K562 (cell line): ENCODE measurements around the gene FAF2. TPM values are rescaled to one million over a fixed set of nuclear protein-coding genes. Genes with fewer than 3 reads are reported as not detected.

Experiments
- ATAC-seq: fragments of 200-7000 bp; cut with Tn5 transposase; 3 replicates; pipeline ENCODE4 v1.9.1; 2020; ENCODE audit warnings: moderate library complexity
- BruUV-seq: library from RNA; stranded (reverse); fragments of 400-500 nt; replicated peaks from 2 replicates; lab custom pipeline; 2021; lab: Mats Ljungman, UMichigan
- CTCF ChIA-PET: fragments of 300-600 bp; formaldehyde crosslinking; extraction: SDS; loops from one replicate; lab custom pipeline; 2021; ENCODE audit warnings: low intra/inter-chr PET ratio; lab: Yijun Ruan, JAX
- POLR2A ChIA-PET: fragments of 300-600, 350-650 bp; sonication (Branson Sonifier 250); formaldehyde crosslinking; extraction: SDS; loops from one replicate; lab custom pipeline; 2021; ENCODE audit warnings: antibody characterized with exemption, inconsistent platforms; lab: Yijun Ruan, JAX
- DNase-seq, 4 experiments: peaks; one replicate each; pipeline versions ENCODE4 v3.0.0 to v3.0.0-alpha.2; 2011 to 2018; ENCODE audit warnings: low spot score in 3 of 4, mixed read lengths in 3 of 4; ENCODE audit errors: extremely low read depth in 1 of 4
- FAIRE-seq: peaks from 2 replicates; lab custom pipeline; 2011; peaks lifted over from hg19 to GRCh38; lab: Jason Lieb, UNC
- H2AFZ ChIP-seq: 2 replicates; pipeline ENCODE4 v1.6.0; 2011; ENCODE audit warnings: low read depth, low read length, control low read depth, inconsistent platforms
- H3K27ac ChIP-seq: fragments of 200-600 bp; 3 replicates; pipeline ENCODE4 v1.8.0; 2011; ENCODE audit warnings: low read depth, mild to moderate bottlenecking, control low read depth, inconsistent platforms, low read length, moderate library complexity, mixed read lengths; ENCODE audit errors: extremely low read depth
- H3K27me3 ChIP-seq, 2 experiments: fragments of 300-600 bp in 1 of 2; 2 replicates in 1 of 2; 3 replicates in 1 of 2; pipeline versions ENCODE4 v1.6.0 to v1.8.0; 2011; ENCODE audit warnings: inconsistent platforms in 2 of 2, low read length in 2 of 2, mild to moderate bottlenecking in 1 of 2, mixed read lengths in 1 of 2, moderate library complexity in 1 of 2; ENCODE audit not compliant: control insufficient read depth in 2 of 2, insufficient read depth in 2 of 2
- H3K36me3 ChIP-seq: fragments of 300-600 bp; 3 replicates; pipeline ENCODE4 v1.8.0; 2011; ENCODE audit warnings: mild to moderate bottlenecking, low read length, inconsistent platforms; ENCODE audit not compliant: control insufficient read depth, insufficient read depth
- H3K4me1 ChIP-seq, 2 experiments: fragments of 200-600 bp in 1 of 2; replicated peaks in 1 of 2; 2 replicates in 1 of 2; 3 replicates in 1 of 2; pipeline versions ENCODE4 v1.5.1 to v1.8.0; 2011; ENCODE audit warnings: inconsistent platforms in 2 of 2, low read length in 2 of 2, mild to moderate bottlenecking in 1 of 2, mixed read lengths in 1 of 2, moderate library complexity in 1 of 2; ENCODE audit not compliant: control insufficient read depth in 2 of 2, insufficient read depth in 2 of 2
- H3K4me2 ChIP-seq: 2 replicates; pipeline ENCODE4 v1.6.1; 2011; ENCODE audit warnings: low read length, control low read depth, inconsistent platforms, mixed read lengths; ENCODE audit not compliant: insufficient read depth
- H3K4me3 ChIP-seq: fragments of 200-600 bp; sonication (generic), shearing (Covaris generic); 2 replicates; pipeline ENCODE4 v1.5.1; 2016; ENCODE audit warnings: control low read depth, inconsistent platforms
- H3K79me2 ChIP-seq: fragments of 200-600 bp; 3 replicates; pipeline ENCODE4 v1.8.0; 2011; ENCODE audit warnings: low read length, inconsistent platforms; ENCODE audit not compliant: control insufficient read depth, insufficient read depth
- H3K9ac ChIP-seq, 2 experiments: 2 replicates each; pipeline versions ENCODE4 v1.6.0 to v1.6.1; 2011; ENCODE audit warnings: low read depth in 2 of 2, low read length in 2 of 2, control low read depth in 1 of 2, inconsistent platforms in 1 of 2, mild to moderate bottlenecking in 1 of 2, mixed read lengths in 1 of 2; ENCODE audit not compliant: insufficient read depth in 1 of 2
- H3K9me1 ChIP-seq: one replicate; pipeline ENCODE4 v1.6.0; 2011; ENCODE audit warnings: inconsistent platforms, mild to moderate bottlenecking, low read length, moderate library complexity; ENCODE audit not compliant: control insufficient read depth, insufficient read depth
- H3K9me3 ChIP-seq: replicated peaks from 2 replicates; pipeline ENCODE4 v1.5.1; 2011; ENCODE audit warnings: low read depth, low read length, inconsistent platforms; ENCODE audit not compliant: control insufficient read depth, insufficient read depth
- H4K20me1 ChIP-seq: replicated peaks from 2 replicates; pipeline ENCODE4 v1.6.1; 2011; ENCODE audit warnings: low read length, inconsistent platforms, mixed read lengths; ENCODE audit not compliant: control insufficient read depth, insufficient read depth
- ATF1 ChIP-seq, 2 experiments: fragments of 450-650 bp in 1 of 2; IDR thresholded peaks; 2 replicates each; pipeline ENCODE4 v1.6.1; 2016; ENCODE audit warnings: missing compliant biosample characterization in 1 of 2, missing genetic modification characterization in 1 of 2
- BDP1 ChIP-seq: IDR thresholded peaks from 3 replicates; pipeline ENCODE4 v1.6.1; 2011; ENCODE audit not compliant: insufficient read length, insufficient read depth
- BRCA1 ChIP-seq, 2 experiments: fragments of 450-650 bp in 1 of 2; sonication (generic) in 1 of 2; formaldehyde crosslinking in 1 of 2; IDR thresholded peaks; 2 replicates each; pipeline versions ENCODE4 v1.5.0 to v1.6.1; 2017 to 2020; ENCODE audit warnings: mild to moderate bottlenecking in 1 of 2, missing genetic modification reagents in 1 of 2
- CBX1 ChIP-seq: sonication (generic); IDR thresholded peaks from 2 replicates; pipeline ENCODE4 v1.6.1; 2016; ENCODE audit warnings: antibody characterized with exemption, low read depth, mild to moderate bottlenecking
- ILF3 ChIP-seq: fragments of 450-650 bp; IDR thresholded peaks from 2 replicates; pipeline ENCODE4 v1.6.1; 2018; ENCODE audit warnings: antibody characterized with exemption, mild to moderate bottlenecking, moderate library complexity, borderline replicate concordance
- KDM5B ChIP-seq: fragments of 200-600 bp; sonication (generic); IDR thresholded peaks from 2 replicates; pipeline ENCODE4 v1.6.1; 2012; ENCODE audit warnings: low read depth, mild to moderate bottlenecking, moderate library complexity, low read length, control low read depth, inconsistent platforms; ENCODE audit not compliant: insufficient replicate concordance
- KLF10 ChIP-seq: fragments of 250-450 bp; sonication (Bioruptor Pico); IDR thresholded peaks from 2 replicates; pipeline ENCODE4 v1.6.1; 2021; ENCODE audit warnings: matching md5 sums
- PHTF2 ChIP-seq: fragments of 250-450 bp; sonication (Bioruptor Pico); IDR thresholded peaks from 2 replicates; pipeline ENCODE4 v1.5.0; 2021; ENCODE audit warnings: mild to moderate bottlenecking
- PTTG1 ChIP-seq: fragments of 450-650 bp; IDR thresholded peaks from 2 replicates; pipeline ENCODE4 v1.6.1; 2016; ENCODE audit warnings: low read depth, mild to moderate bottlenecking, missing genetic modification characterization, missing compliant biosample characterization
- SRF ChIP-seq, 2 experiments: fragments of 250-450, 450-650 bp in 1 of 2; sonication (Bioruptor Pico) in 1 of 2; sonication (generic) in 1 of 2; formaldehyde crosslinking; IDR thresholded peaks; 2 replicates each; pipeline versions ENCODE4 v1.5.0 to v1.5.1; 2020 to 2022; ENCODE audit warnings: mild to moderate bottlenecking in 1 of 2, missing genetic modification reagents in 1 of 2
- ZBTB49 ChIP-seq: sonication (generic); formaldehyde crosslinking; IDR thresholded peaks from 2 replicates; pipeline ENCODE4 v1.8.0; 2022; ENCODE audit warnings: missing genetic modification reagents, mild to moderate bottlenecking, borderline replicate concordance
- ZNF589 ChIP-seq: fragments of 200-800 bp; sonication (Bioruptor generic); IDR thresholded peaks from 2 replicates; pipeline ENCODE4 v1.6.1; 2016; ENCODE audit warnings: low read depth, missing genetic modification characterization, missing compliant biosample characterization
- ZNF639 ChIP-seq, 2 experiments: fragments of 200-800 bp in 1 of 2; sonication (Bioruptor generic) in 1 of 2; sonication (generic) in 1 of 2; formaldehyde crosslinking in 1 of 2; IDR thresholded peaks in 1 of 2; conservative IDR thresholded peaks in 1 of 2; 2 replicates each; pipeline versions ENCODE4 v1.5.0 to v1.6.1; 2016 to 2020; ENCODE audit warnings: missing compliant biosample characterization in 1 of 2, missing genetic modification characterization in 1 of 2, missing genetic modification reagents in 1 of 2
- ZNF77 ChIP-seq: fragments of 250-450 bp; sonication (Bioruptor Pico); IDR thresholded peaks from 2 replicates; pipeline ENCODE4 v1.5.0; 2020
- WGBS: fragments of 100-300 bp; shearing (Covaris generic); methylation state at CpG from one replicate; pipeline ENCODE4 v1.1.6; 2016; ENCODE audit warnings: low coverage, mixed read lengths; ENCODE audit not compliant: insufficient coverage; ENCODE audit errors: missing lambda C conversion rate; 5-methylcytosine and 5-hydroxymethylcytosine counted together
- in situ Hi-C: fragments of 300-500 bp; cut with MboI; formaldehyde crosslinking; loops from 4 replicates; pipeline ENCODE4 v1.15.0; 2018; ENCODE audit warnings: inconsistent platforms, mixed read lengths
- intact Hi-C: fragments of 100-400 bp; cut with micrococcal nuclease; formaldehyde crosslinking; loops from 2 replicates; pipeline ENCODE4 v1.14.2; 2022
- polyA plus RNA-seq, 8 experiments: library from polyadenylated mRNA; depleted of rRNA in 4 of 8; stranded (reverse) in 5 of 8; unstranded in 3 of 8; fragments of >200 nt; fragmentation: Nextera tagmentation in 2 of 8; fragmentation: Illumina TruSeq in 1 of 8; extraction: Ambion mirVana in 2 of 8; extraction: Trizol in 1 of 8; gene quantifications; 2 replicates each; pipeline versions ENCODE4 v1.2.1 to v1.2.3, GENCODE V29; 2011 to 2014; ENCODE audit warnings: inconsistent platforms in 1 of 8, missing spikeins in 1 of 8
- total RNA-seq, 7 experiments: library from RNA; depleted of rRNA in 6 of 7; stranded (reverse); fragments of >200 nt in 6 of 7; fragmentation: Illumina TruSeq in 2 of 7; extraction: Trizol in 2 of 7; gene quantifications; 2 replicates each; pipeline versions ENCODE4 v1.2.1 to v1.2.3, GENCODE V29; 2011 to 2021; ENCODE audit warnings: low replicate concordance in 1 of 7
- TF ChIP-seq, protein P1 (sequence below): fragments of 250-450 bp; sonication (Bioruptor Pico); IDR thresholded peaks from 2 replicates; pipeline ENCODE4 v1.5.0; 2021; ENCODE audit warnings: mild to moderate bottlenecking, moderate library complexity

The FAF2 gene
- total and polyA plus RNA-seq, 9 of the 15 experiments (the other 6 are each of a cell fraction or from before 2014, with no cell fraction given): 25.0 to 44.6 (median 36.1) TPM

GRCh38 chr5:176425138-176425537, 23.0 kb upstream of the FAF2 start:
- Histone ChIP-seq H3K36me3 (no peaks in the 10 kb centered on the region), H3K9me1 (no peaks in the 10 kb centered on the region), H2AFZ (no peak overlapping the region), H3K27ac (no peak overlapping the region), H4K20me1 (no peaks in the 10 kb centered on the region), H3K9ac (no peak overlapping the region), H3K9me3 (peaks cover 5% of the 10 kb centered on the region), H3K4me1 (no peaks in the 10 kb centered on the region; a peak in 2 of 5 replicates), H3K79me2 (no peaks in the 10 kb centered on the region), H3K4me2 (no peak overlapping the region), H3K4me3 (no peak overlapping the region), H3K27me3 (no peaks in the 10 kb centered on the region)
- CTCF ChIA-PET: interaction anchor here (0.6 kb wide), 1 partner anchor 9 kb away, joined by 5 read pairs; the partner anchor contains the start of gene CLTB
- DNase-seq (no peak), ATAC-seq (no peak), FAIRE-seq (no peak)
- POLR2A ChIA-PET: no interaction called here
- 100% methylated on average over 1 of the region's 1 CpG for WGBS
- BruUV-seq: no TSS peak
- in situ Hi-C loops (no loop called here), intact Hi-C loops (no loop called here)
- TF ChIP-seq ZBTB49 (CRISPR knock-in tag) (no peak), ILF3 (no peak), BDP1 (no peak), KDM5B (no peak), SRF (CRISPR knock-in tag; IDR thresholded peaks at IDR 0.05) (no peak), ZNF639 (CRISPR knock-in tag; conservative IDR thresholded peaks at IDR 0.05 in 1 of 2, IDR thresholded peaks at IDR 0.05 in 1 of 2) (no peak), CBX1 (no peak), ATF1 (CRISPR knock-in tag; IDR thresholded peaks at IDR 0.05) (no peak), ATF1 (tag; IDR thresholded peaks at IDR 0.05) (no peak), KLF10 (CRISPR knock-in tag) (no peak), BRCA1 (IDR thresholded peaks at IDR 0.05) (no peak), BRCA1 (CRISPR knock-in tag; IDR thresholded peaks at IDR 0.05) (no peak), PHTF2 (CRISPR knock-in tag) (no peak), PTTG1 (tag) (no peak), ZNF589 (CRISPR knock-in tag) (no peak), ZNF77 (CRISPR knock-in tag) (no peak)
- TF ChIP-seq, protein P1, sequence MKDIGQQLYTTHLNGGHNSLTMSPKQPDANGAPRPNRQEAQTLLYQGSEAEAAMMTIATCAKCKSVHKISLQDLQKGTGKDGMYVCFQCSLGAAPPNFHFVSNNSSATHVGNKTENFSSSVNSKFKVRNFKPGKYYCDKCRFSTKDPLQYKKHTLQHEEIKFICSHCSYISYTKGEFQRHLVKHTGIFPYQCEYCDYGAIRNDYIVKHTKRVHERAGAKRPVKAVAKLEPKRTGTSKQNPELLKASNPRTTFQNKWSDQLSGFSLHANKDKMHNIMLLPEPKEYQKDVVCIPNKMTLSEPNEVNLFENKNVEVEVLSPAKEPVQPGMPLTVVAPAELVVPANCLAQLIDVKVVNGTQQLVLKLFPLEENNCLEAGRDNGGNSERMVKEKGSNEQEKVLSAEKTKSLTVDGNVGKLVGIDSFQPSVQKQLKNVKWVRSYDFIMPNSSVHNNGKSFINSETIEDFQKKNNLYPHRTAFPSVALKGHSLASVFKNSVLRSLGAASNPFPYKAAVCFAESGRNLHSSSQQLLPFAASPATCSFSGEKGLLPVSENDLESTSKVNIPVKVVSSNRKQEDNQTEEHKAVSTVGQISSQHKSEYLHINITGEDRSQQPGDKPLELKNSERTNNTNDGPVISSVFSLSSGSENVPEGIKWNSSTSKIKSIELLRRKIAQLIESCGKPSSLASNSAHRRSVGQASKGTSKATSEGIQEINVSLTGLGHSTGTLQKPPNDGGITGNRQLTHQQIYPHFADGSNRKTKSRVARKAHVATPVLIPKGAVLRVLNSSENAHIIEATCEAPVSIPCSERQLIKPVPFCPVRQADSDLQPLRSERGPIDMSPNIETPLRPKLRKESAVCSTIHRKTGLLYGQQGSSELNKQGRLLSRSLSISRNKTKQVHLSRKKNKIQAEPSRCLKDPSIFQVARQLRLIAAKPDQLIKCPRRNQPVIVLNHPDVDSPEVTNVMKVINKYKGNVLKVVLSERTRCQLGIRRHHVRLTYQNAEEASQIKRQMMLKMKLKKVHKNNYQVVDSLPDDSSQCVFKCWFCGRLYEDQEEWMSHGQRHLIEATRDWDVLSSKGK: no peak
